ENCODE data around the gene IL36RN.

GRCh38 chr2:113073325-113073834 lies 14.4 kb downstream of the IL36RN start:
- TF ChIP-seq GLI4 (CRISPR knock-in tag; IDR thresholded peaks at IDR 0.05; ENCODE audit: borderline replicate concordance) (no peak), ZKSCAN5 (CRISPR knock-in tag; IDR thresholded peaks at IDR 0.05) (no peak), ELK4 (CRISPR knock-in tag; IDR thresholded peaks at IDR 0.05; ENCODE audit: borderline replicate concordance) (no peak), POLR2A (IDR thresholded peaks at IDR 0.05; ENCODE audit: insufficient read depth in 1 of 2, low read depth in 2 of 2, low read length in 2 of 2) (no peak), ARNTL (CRISPR knock-in tag; IDR thresholded peaks at IDR 0.05) (no peak), SMC3 (IDR thresholded peaks at IDR 0.05; ENCODE audit: low read length) (no peak), EED (CRISPR knock-in tag; IDR thresholded peaks at IDR 0.05) (no peak), PHB2 (IDR thresholded peaks at IDR 0.05; ENCODE audit: partially characterized antibody) (no peak), KAT8 (CRISPR knock-in tag; IDR thresholded peaks at IDR 0.05) (no peak), ZNF276 (CRISPR knock-in tag; IDR thresholded peaks at IDR 0.05; ENCODE audit: low read depth) (no peak), REST (IDR thresholded peaks at IDR 0.05; ENCODE audit: borderline replicate concordance in 1 of 2, low read depth in 1 of 2, low read length in 2 of 2) (no peak)

All from HepG2 (cell line).